K562 (cell line): Measurements from ENCODE around the gene MYRIP. TPM values are rescaled to one million over a fixed set of nuclear protein-coding genes. Genes with fewer than 3 reads are reported as not detected.

Source experiments
- ATAC-seq: fragments of 200-7000 bp; cut with Tn5 transposase; 3 replicates; pipeline ENCODE4 v1.9.1; 2020; ENCODE audit warnings: moderate library complexity
- BruUV-seq: library from RNA; stranded (reverse); fragments of 400-500 nt; replicated peaks from 2 replicates; lab custom pipeline; 2021; lab: Mats Ljungman, UMichigan
- CTCF ChIA-PET: fragments of 300-600 bp; formaldehyde crosslinking; extraction: SDS; loops from one replicate; lab custom pipeline; 2021; ENCODE audit warnings: low intra/inter-chr PET ratio; lab: Yijun Ruan, JAX
- POLR2A ChIA-PET: fragments of 300-600, 350-650 bp; sonication (Branson Sonifier 250); formaldehyde crosslinking; extraction: SDS; loops from one replicate; lab custom pipeline; 2021; ENCODE audit warnings: antibody characterized with exemption, inconsistent platforms; lab: Yijun Ruan, JAX
- DNase-seq, 4 experiments: peaks; one replicate each; pipeline versions ENCODE4 v3.0.0 to v3.0.0-alpha.2; 2011 to 2018; ENCODE audit warnings: low spot score in 3 of 4, mixed read lengths in 3 of 4; ENCODE audit errors: extremely low read depth in 1 of 4
- FAIRE-seq: peaks from 2 replicates; lab custom pipeline; 2011; peaks lifted over from hg19 to GRCh38; lab: Jason Lieb, UNC
- H2AFZ ChIP-seq: 2 replicates; pipeline ENCODE4 v1.6.0; 2011; ENCODE audit warnings: low read depth, low read length, control low read depth, inconsistent platforms
- H3K27ac ChIP-seq: fragments of 200-600 bp; 3 replicates; pipeline ENCODE4 v1.8.0; 2011; ENCODE audit warnings: low read depth, mild to moderate bottlenecking, control low read depth, inconsistent platforms, low read length, moderate library complexity, mixed read lengths; ENCODE audit errors: extremely low read depth
- H3K27me3 ChIP-seq, 2 experiments: fragments of 300-600 bp in 1 of 2; 2 replicates in 1 of 2; 3 replicates in 1 of 2; pipeline versions ENCODE4 v1.6.0 to v1.8.0; 2011; ENCODE audit warnings: inconsistent platforms in 2 of 2, low read length in 2 of 2, mild to moderate bottlenecking in 1 of 2, mixed read lengths in 1 of 2, moderate library complexity in 1 of 2; ENCODE audit not compliant: control insufficient read depth in 2 of 2, insufficient read depth in 2 of 2
- H3K36me3 ChIP-seq: fragments of 300-600 bp; 3 replicates; pipeline ENCODE4 v1.8.0; 2011; ENCODE audit warnings: mild to moderate bottlenecking, low read length, inconsistent platforms; ENCODE audit not compliant: control insufficient read depth, insufficient read depth
- H3K4me1 ChIP-seq, 2 experiments: fragments of 200-600 bp in 1 of 2; replicated peaks in 1 of 2; 2 replicates in 1 of 2; 3 replicates in 1 of 2; pipeline versions ENCODE4 v1.5.1 to v1.8.0; 2011; ENCODE audit warnings: inconsistent platforms in 2 of 2, low read length in 2 of 2, mild to moderate bottlenecking in 1 of 2, mixed read lengths in 1 of 2, moderate library complexity in 1 of 2; ENCODE audit not compliant: control insufficient read depth in 2 of 2, insufficient read depth in 2 of 2
- H3K4me2 ChIP-seq: 2 replicates; pipeline ENCODE4 v1.6.1; 2011; ENCODE audit warnings: low read length, control low read depth, inconsistent platforms, mixed read lengths; ENCODE audit not compliant: insufficient read depth
- H3K4me3 ChIP-seq: fragments of 200-600 bp; sonication (generic), shearing (Covaris generic); 2 replicates; pipeline ENCODE4 v1.5.1; 2016; ENCODE audit warnings: control low read depth, inconsistent platforms
- H3K79me2 ChIP-seq: fragments of 200-600 bp; 3 replicates; pipeline ENCODE4 v1.8.0; 2011; ENCODE audit warnings: low read length, inconsistent platforms; ENCODE audit not compliant: control insufficient read depth, insufficient read depth
- H3K9ac ChIP-seq, 2 experiments: 2 replicates each; pipeline versions ENCODE4 v1.6.0 to v1.6.1; 2011; ENCODE audit warnings: low read depth in 2 of 2, low read length in 2 of 2, control low read depth in 1 of 2, inconsistent platforms in 1 of 2, mild to moderate bottlenecking in 1 of 2, mixed read lengths in 1 of 2; ENCODE audit not compliant: insufficient read depth in 1 of 2
- H3K9me1 ChIP-seq: one replicate; pipeline ENCODE4 v1.6.0; 2011; ENCODE audit warnings: inconsistent platforms, mild to moderate bottlenecking, low read length, moderate library complexity; ENCODE audit not compliant: control insufficient read depth, insufficient read depth
- H3K9me3 ChIP-seq: replicated peaks from 2 replicates; pipeline ENCODE4 v1.5.1; 2011; ENCODE audit warnings: low read depth, low read length, inconsistent platforms; ENCODE audit not compliant: control insufficient read depth, insufficient read depth
- H4K20me1 ChIP-seq: replicated peaks from 2 replicates; pipeline ENCODE4 v1.6.1; 2011; ENCODE audit warnings: low read length, inconsistent platforms, mixed read lengths; ENCODE audit not compliant: control insufficient read depth, insufficient read depth
- ARNT ChIP-seq, 2 experiments: fragments of 450-650 bp; IDR thresholded peaks; 2 replicates each; pipeline ENCODE4 v1.6.1; 2016; ENCODE audit warnings: mild to moderate bottlenecking in 1 of 2
- EWSR1 ChIP-seq: fragments of 450-650 bp; IDR thresholded peaks from 2 replicates; pipeline ENCODE4 v1.6.1; 2018; ENCODE audit warnings: borderline replicate concordance, mild to moderate bottlenecking, low read depth, moderate library complexity; ENCODE audit not compliant: partially characterized antibody
- PCBP1 ChIP-seq: fragments of 200-400 bp; formaldehyde crosslinking; IDR thresholded peaks from 2 replicates; pipeline ENCODE4 v1.6.1; 2018; ENCODE audit warnings: mild to moderate bottlenecking, low read depth, low read length; ENCODE audit not compliant: poor library complexity, severe bottlenecking
- STAG1 ChIP-seq: sonication (generic); formaldehyde crosslinking; IDR thresholded peaks from 2 replicates; pipeline ENCODE4 v1.5.0; 2020; ENCODE audit warnings: missing genetic modification reagents, borderline replicate concordance
- TBL1XR1 ChIP-seq, 2 experiments: IDR thresholded peaks; 2 replicates each; pipeline ENCODE4 v1.6.1; 2012; ENCODE audit warnings: improper control_type of control experiment in 2 of 2, low read length in 2 of 2, mild to moderate bottlenecking in 1 of 2
- WGBS: fragments of 100-300 bp; shearing (Covaris generic); methylation state at CpG from one replicate; pipeline ENCODE4 v1.1.6; 2016; ENCODE audit warnings: low coverage, mixed read lengths; ENCODE audit not compliant: insufficient coverage; ENCODE audit errors: missing lambda C conversion rate; 5-methylcytosine and 5-hydroxymethylcytosine counted together
- in situ Hi-C: fragments of 300-500 bp; cut with MboI; formaldehyde crosslinking; loops from 4 replicates; pipeline ENCODE4 v1.15.0; 2018; ENCODE audit warnings: inconsistent platforms, mixed read lengths
- intact Hi-C: fragments of 100-400 bp; cut with micrococcal nuclease; formaldehyde crosslinking; loops from 2 replicates; pipeline ENCODE4 v1.14.2; 2022
- polyA plus RNA-seq, 8 experiments: library from polyadenylated mRNA; depleted of rRNA in 4 of 8; stranded (reverse) in 5 of 8; unstranded in 3 of 8; fragments of >200 nt; fragmentation: Nextera tagmentation in 2 of 8; fragmentation: Illumina TruSeq in 1 of 8; extraction: Ambion mirVana in 2 of 8; extraction: Trizol in 1 of 8; gene quantifications; 2 replicates each; pipeline versions ENCODE4 v1.2.1 to v1.2.3, GENCODE V29; 2011 to 2014; ENCODE audit warnings: inconsistent platforms in 1 of 8, missing spikeins in 1 of 8
- total RNA-seq, 7 experiments: library from RNA; depleted of rRNA in 6 of 7; stranded (reverse); fragments of >200 nt in 6 of 7; fragmentation: Illumina TruSeq in 2 of 7; extraction: Trizol in 2 of 7; gene quantifications; 2 replicates each; pipeline versions ENCODE4 v1.2.1 to v1.2.3, GENCODE V29; 2011 to 2021; ENCODE audit warnings: low replicate concordance in 1 of 7
- TF ChIP-seq, protein P1 (sequence below): IDR thresholded peaks from 2 replicates; pipeline ENCODE4 v1.6.1; 2011; ENCODE audit warnings: borderline replicate concordance, low read depth, mild to moderate bottlenecking, moderate library complexity, low read length; ENCODE audit not compliant: insufficient read depth, poor library complexity, severe bottlenecking
- TF ChIP-seq, protein P2 (sequence below): fragments of 250-450 bp; sonication (Bioruptor Pico); IDR thresholded peaks from 2 replicates; pipeline ENCODE4 v1.9.0; 2021; ENCODE audit warnings: mild to moderate bottlenecking

MYRIP gene
- total and polyA plus RNA-seq, 9 of the 15 experiments (the other 6 are each of a cell fraction or from before 2014, with no cell fraction given), result 0.03 to 0.12 TPM; not detected in 7

DNA sequence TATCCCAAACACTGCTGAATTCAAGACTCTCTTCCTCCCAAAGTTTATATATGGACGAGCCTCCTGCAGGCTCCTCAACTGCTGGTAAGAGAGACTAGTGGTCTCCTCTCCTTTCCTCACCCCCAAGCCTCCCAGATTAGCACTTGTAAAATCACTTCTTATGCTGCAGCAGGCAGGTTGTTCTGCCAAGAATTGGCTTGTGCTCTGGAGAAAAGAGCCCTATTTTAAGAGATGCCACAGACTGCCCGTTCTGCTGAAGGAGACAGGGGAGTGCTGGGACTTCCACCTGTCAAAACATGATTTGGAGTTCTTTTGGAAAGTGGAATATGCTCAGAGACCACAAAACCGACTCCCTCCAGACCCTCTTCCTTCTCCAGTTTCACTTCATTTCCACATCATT, 269.2 kb downstream of the MYRIP start:
- no peak overlapping the region for H3K4me3 ChIP-seq
- no peaks in the 10 kb centered on the region for H4K20me1 ChIP-seq
- TF ChIP-seq TBL1XR1 (IDR thresholded peaks at IDR 0.05; ENCODE audit: low read length in 2 of 2), result no peak
- TF ChIP-seq, protein P1, sequence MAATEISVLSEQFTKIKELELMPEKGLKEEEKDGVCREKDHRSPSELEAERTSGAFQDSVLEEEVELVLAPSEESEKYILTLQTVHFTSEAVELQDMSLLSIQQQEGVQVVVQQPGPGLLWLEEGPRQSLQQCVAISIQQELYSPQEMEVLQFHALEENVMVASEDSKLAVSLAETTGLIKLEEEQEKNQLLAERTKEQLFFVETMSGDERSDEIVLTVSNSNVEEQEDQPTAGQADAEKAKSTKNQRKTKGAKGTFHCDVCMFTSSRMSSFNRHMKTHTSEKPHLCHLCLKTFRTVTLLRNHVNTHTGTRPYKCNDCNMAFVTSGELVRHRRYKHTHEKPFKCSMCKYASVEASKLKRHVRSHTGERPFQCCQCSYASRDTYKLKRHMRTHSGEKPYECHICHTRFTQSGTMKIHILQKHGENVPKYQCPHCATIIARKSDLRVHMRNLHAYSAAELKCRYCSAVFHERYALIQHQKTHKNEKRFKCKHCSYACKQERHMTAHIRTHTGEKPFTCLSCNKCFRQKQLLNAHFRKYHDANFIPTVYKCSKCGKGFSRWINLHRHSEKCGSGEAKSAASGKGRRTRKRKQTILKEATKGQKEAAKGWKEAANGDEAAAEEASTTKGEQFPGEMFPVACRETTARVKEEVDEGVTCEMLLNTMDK, result no peak
- no peak for TF ChIP-seq STAG1 (CRISPR knock-in tag)
- TF ChIP-seq PCBP1, result no peak
- TF ChIP-seq ARNT (IDR thresholded peaks at IDR 0.05), result no peak
- TF ChIP-seq EWSR1, result no peak
- TF ChIP-seq, protein P2, sequence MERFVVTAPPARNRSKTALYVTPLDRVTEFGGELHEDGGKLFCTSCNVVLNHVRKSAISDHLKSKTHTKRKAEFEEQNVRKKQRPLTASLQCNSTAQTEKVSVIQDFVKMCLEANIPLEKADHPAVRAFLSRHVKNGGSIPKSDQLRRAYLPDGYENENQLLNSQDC (CRISPR knock-in tag), result no peak
- ChIA-PET CTCF (no interaction called here), POLR2A (interaction anchor here (0.6 kb wide), 1 partner anchor 103 kb away, joined by 3 read pairs; no protein-coding TSS in a partner anchor)
- no peak for FAIRE-seq
- H3K4me2 ChIP-seq, result no peak overlapping the region
- H3K9me3 ChIP-seq, result no peaks in the 10 kb centered on the region
- intact Hi-C loops (loop anchor here (10.0 kb wide), 1 partner anchor 236 kb away; no protein-coding TSS in a partner anchor), in situ Hi-C loops (no loop called here)
- H3K27ac ChIP-seq, result no peak overlapping the region
- H3K27me3 ChIP-seq, result peaks cover 2 to 8% of the 10 kb centered on the region in 2 experiments; a peak in 3 of 5 replicates
- peaks cover 0 to 4% of the 10 kb centered on the region in 2 experiments; a peak in 1 of 5 replicates for H3K4me1 ChIP-seq
- no peak overlapping the region for H3K9ac ChIP-seq
- no TSS peak for BruUV-seq
- H3K36me3 ChIP-seq, result no peaks in the 10 kb centered on the region
- ATAC-seq, result no peak
- no peak for DNase-seq
- 0% methylated on average over 3 of the region's 3 CpGs for WGBS
- H2AFZ ChIP-seq, result no peak overlapping the region
- H3K9me1 ChIP-seq, result no peaks in the 10 kb centered on the region
- H3K79me2 ChIP-seq, result no peaks in the 10 kb centered on the region
